CD4-positive, alpha-beta T cell treated with Interleukin-4 for 1 hour (primary cell): ENCODE results near the gene PRG2.

Source experiments
- DNase-seq, 2 donors: peaks; one replicate each; pipeline ENCODE4 v3.0.0-alpha.2; 2020 to 2022

Gene PRG2, protein sequence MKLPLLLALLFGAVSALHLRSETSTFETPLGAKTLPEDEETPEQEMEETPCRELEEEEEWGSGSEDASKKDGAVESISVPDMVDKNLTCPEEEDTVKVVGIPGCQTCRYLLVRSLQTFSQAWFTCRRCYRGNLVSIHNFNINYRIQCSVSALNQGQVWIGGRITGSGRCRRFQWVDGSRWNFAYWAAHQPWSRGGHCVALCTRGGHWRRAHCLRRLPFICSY

DNA sequence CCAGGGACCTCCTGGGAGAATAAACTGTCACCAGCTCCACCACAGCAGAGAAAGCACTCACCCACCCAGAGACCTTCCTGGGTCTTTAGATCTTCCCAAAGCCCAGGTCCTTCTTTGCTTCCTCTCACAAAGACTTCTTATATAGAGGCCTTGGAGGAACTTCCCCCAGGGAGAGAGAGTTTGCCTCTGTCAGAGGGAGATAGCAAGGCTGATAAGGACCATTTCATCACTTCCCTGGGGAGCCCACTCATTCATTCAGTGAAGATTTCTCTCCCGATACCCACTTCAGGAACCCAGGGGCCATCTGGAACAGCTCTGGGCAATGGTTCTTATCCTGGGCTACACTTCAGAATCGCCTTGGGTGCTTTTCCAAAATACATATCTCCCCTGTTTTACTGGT, at the start of gene PRG2:
PRG2 (minus strand) TSS at position 116 of the 400 bp plus-strand sequence. CDS start 706 bp downstream, outside the sequence.
- no peak for DNase-seq

DNA sequence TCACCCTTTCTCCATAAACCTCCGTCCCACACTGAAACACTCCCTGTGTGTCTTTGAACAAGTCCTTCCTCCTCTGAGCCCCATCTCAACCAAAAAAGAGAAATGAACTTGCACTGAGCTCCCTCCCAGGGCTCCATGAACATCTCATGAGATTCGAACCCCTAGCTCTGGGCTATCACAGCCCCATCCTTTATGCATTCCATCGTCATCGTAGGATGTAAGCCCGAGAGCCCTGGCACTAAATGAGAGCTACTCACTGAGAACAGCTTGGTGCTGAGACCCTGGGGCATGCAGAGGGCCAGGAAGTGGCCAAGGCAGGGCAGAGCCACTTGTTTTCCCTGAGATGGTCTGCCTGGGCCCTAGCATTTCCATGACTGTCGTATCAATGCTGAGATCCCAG, 49.3 kb upstream of the PRG2 start:
- no peak for DNase-seq

GRCh38 chr11:57438345-57439285, 48.2 kb upstream of the PRG2 start:
- DNase-seq, result no peak

GRCh38 chr11:57436031-57436430, 45.6 kb upstream of the PRG2 start:
- no peak for DNase-seq

- no peak for DNase-seq
These were observed 44.4 kb upstream of the PRG2 start for GRCh38 chr11:57434640-57435546.

- peak in 1 of 2 donors; percentile 39 for DNase-seq
These were observed 42.3 kb upstream of the PRG2 start for GRCh38 chr11:57432714-57433163.

GRCh38 chr11:57432149-57432561, 41.7 kb upstream of the PRG2 start:
- peak in 1 of 2 donors; percentile 20 for DNase-seq

DNA sequence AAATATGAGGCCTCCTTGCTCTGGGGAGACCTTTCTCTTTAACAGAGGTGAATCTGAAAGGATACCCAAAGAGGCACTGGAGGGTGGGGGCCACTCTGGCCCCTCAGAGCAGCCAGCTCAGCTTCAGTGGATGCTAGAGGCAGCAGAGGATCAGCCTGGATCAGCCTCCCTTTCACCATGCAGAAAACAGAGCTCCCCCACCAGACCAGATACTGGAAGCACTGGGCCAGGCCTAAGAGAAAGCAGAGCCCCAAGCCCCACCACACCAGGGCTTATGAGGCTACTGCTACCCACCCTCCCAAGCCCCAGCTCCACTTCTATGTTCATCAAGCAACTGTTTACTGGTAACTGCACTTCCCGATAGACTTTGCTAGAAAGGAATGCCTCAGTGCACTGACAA, 40.5 kb upstream of the PRG2 start:
- no peak for DNase-seq

GRCh38 chr11:57429946-57430345, 39.5 kb upstream of the PRG2 start:
- no peak for DNase-seq

- DNase-seq, result no peak
These were observed 38.2 kb upstream of the PRG2 start for GRCh38 chr11:57428643-57429042.

DNA sequence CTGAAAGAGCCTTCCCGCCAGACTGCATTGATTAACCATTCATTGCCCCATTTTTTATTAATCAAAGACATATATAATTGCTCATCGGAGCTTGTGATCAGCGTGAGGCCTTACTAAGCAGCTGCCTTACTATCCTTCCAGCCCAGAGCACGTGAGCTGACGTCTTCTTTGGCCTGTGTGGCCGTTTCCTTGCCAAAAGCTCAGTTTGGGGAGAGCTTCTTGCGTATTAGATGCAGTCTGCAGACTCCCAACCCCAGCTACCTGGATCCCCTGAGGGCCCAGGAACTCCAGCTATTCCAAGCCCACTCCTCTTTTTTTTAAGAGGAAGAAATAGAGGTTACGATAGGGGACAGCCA, 37.3 kb upstream of the PRG2 start:
- no peak for DNase-seq

- peak; percentile 62 to 69 for DNase-seq
These were observed 36.7 kb upstream of the PRG2 start, which contains the start of gene SLC43A3 for GRCh38 chr11:57426929-57427726. Gene SLC43A3, minus strand, starts transcription at chr11:57427121. Its CDS starts 949 bp downstream, at chr11:57426172.

- DNase-seq, result no peak
These were observed 36.0 kb upstream of the PRG2 start for GRCh38 chr11:57426439-57426928.

DNA sequence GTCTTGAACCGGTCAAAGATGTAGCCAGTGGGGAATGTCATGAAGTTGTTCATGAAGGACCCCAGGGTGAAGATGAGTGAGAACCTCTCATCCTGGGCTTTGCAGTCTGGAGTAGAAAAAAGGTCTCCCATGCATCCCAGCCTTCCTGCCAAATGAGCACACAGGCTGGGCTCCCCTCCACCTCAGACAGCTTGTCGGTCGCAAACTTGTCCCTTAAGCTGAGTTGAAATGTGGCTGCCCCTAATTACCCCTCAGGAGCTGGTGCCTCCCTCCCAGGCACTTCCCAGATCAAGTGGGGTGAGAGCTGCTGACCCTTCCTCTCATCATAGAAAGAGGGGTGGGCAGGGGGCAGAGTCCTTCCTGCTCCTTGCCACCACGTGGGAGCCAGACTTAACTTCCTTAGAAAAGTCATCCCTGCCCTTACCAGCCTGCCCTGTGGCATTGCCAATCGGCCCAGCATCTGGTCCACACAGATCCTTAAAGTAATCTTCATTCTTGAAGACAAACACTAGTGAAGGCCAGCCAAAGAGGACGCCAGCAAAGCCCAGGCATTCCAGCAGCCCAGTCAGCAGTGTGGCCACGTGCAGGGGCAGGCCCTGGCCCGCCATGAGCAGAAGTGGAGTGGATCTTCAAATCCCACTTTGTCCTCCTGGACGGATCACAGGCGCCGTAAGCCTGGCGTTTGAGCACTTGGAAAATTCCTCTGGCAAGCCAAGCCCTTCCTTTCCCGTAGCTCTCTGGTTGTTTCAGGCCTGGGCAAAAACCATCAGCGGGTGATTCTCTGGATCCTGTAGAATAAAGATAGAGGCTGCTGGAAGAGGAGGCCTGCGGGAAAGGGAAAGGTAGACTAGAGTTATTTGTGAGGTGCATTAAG, 35.4 kb upstream of the PRG2 start:
- DNase-seq, result no peak

GRCh38 chr11:57424792-57425564, 34.5 kb upstream of the PRG2 start:
- DNase-seq, result peak; percentile 82 to 86

GRCh38 chr11:57424137-57424791, 33.8 kb upstream of the PRG2 start:
- no peak for DNase-seq

DNA sequence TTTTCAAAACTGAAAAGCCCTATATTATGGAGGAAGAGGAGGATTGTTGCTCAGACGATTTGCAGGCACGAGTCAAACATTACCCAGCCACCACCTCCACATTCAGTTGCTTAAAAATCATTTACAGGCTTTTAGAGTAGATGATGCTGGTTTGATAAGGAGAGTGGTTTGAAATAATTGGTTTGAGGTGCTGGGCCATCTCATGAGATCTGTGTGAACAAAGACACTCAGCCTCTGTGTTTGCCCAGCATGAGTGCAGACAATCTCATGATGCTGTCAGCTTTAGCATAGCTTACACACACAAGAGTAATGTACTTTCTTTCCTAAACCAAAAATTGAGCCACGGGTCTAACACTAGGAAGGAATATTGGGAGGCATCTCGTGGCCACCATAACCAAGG, 32.2 kb upstream of the PRG2 start:
- no peak for DNase-seq

- DNase-seq, result no peak
These were observed 31.4 kb upstream of the PRG2 start for GRCh38 chr11:57421805-57422204.

- no peak for DNase-seq
These were observed 30.6 kb upstream of the PRG2 start for GRCh38 chr11:57421066-57421465.
